Hepatocyte (in vitro differentiated cells): Measurements from ENCODE around the gene UGT1A6. TPM values are rescaled to one million over a fixed set of nuclear protein-coding genes. Genes with fewer than 3 reads are reported as not detected.

Source experiments
- DNase-seq: peaks from one replicate; pipeline ENCODE4 v3.0.0-alpha.2; 2016; ENCODE audit warnings: low spot score
- H2AFZ ChIP-seq: fragments of 200-600 bp; sonication (generic); 2 replicates; pipeline ENCODE4 v1.6.0; 2016; ENCODE audit warnings: antibody characterized with exemption, mild to moderate bottlenecking
- H3K27ac ChIP-seq: fragments of 200-600 bp; sonication (generic); 2 replicates; pipeline ENCODE4 v1.5.1; 2016; ENCODE audit warnings: mild to moderate bottlenecking
- H3K27me3 ChIP-seq: fragments of 200-600 bp; sonication (generic); 2 replicates; pipeline ENCODE4 v1.6.1; 2016
- H3K36me3 ChIP-seq: fragments of 200-600 bp; sonication (generic); replicated peaks from 2 replicates; pipeline ENCODE4 v1.5.1; 2016; ENCODE audit warnings: low read depth; ENCODE audit not compliant: insufficient read depth
- H3K4me1 ChIP-seq: fragments of 200-600 bp; sonication (generic); 2 replicates; pipeline ENCODE4 v1.5.1; 2016; ENCODE audit warnings: mild to moderate bottlenecking, moderate library complexity; ENCODE audit not compliant: insufficient read depth
- H3K4me2 ChIP-seq: fragments of 200-600 bp; sonication (generic); 2 replicates; pipeline ENCODE4 v1.6.0; 2016
- H3K4me3 ChIP-seq: fragments of 200-600 bp; sonication (generic); 2 replicates; pipeline ENCODE4 v1.5.1; 2016; ENCODE audit warnings: mild to moderate bottlenecking
- H3K79me2 ChIP-seq: fragments of 200-600 bp; sonication (generic); 2 replicates; pipeline ENCODE4 v1.6.0; 2017; ENCODE audit warnings: mild to moderate bottlenecking
- H3K9me2 ChIP-seq: fragments of 200-600 bp; sonication (generic); replicated peaks from 2 replicates; pipeline ENCODE4 v1.6.0; 2017; ENCODE audit warnings: mild to moderate bottlenecking; ENCODE audit not compliant: insufficient read depth
- H3K9me3 ChIP-seq: fragments of 200-600 bp; sonication (generic); 2 replicates; pipeline ENCODE4 v1.5.1; 2016; ENCODE audit warnings: low read depth, mild to moderate bottlenecking
- H4K20me1 ChIP-seq: fragments of 200-600 bp; sonication (generic); 2 replicates; pipeline ENCODE4 v1.6.0; 2016; ENCODE audit warnings: mild to moderate bottlenecking; ENCODE audit not compliant: insufficient read depth, poor library complexity, severe bottlenecking
- CTCF ChIP-seq: fragments of 200-600 bp; sonication (generic); IDR thresholded peaks from 2 replicates; pipeline ENCODE4 v1.5.1; 2016; ENCODE audit warnings: antibody characterized with exemption, mild to moderate bottlenecking; ENCODE audit not compliant: poor library complexity
- EZH2 ChIP-seq: fragments of 200-600 bp; sonication (generic); IDR thresholded peaks from 2 replicates; pipeline ENCODE4 v1.6.1; 2016; ENCODE audit warnings: antibody characterized with exemption, mild to moderate bottlenecking, borderline replicate concordance
- EZH2phosphoT487 ChIP-seq: fragments of 200-600 bp; sonication (generic); IDR thresholded peaks from one replicate; pipeline ENCODE4 v1.6.1; 2018; ENCODE audit warnings: antibody characterized with exemption, mild to moderate bottlenecking, low read depth, moderate library complexity; ENCODE audit not compliant: unreplicated experiment, severe bottlenecking
- WGBS: methylation state at CpG from one replicate; pipeline ENCODE4 v1.1.6; 2016; ENCODE audit warnings: low lambda C conversion rate; ENCODE audit errors: missing lambda C conversion rate; 5-methylcytosine and 5-hydroxymethylcytosine counted together
- polyA plus RNA-seq: library from polyadenylated mRNA; unstranded; fragments of >200 nt; fragmentation: Nextera tagmentation; extraction: Ambion mirVana; gene quantifications from 2 replicates; pipeline ENCODE4 v1.2.1, GENCODE V29; 2016
- total RNA-seq: library from RNA; depleted of rRNA; stranded (reverse); fragments of >200 nt; gene quantifications from 2 replicates; pipeline ENCODE4 v1.2.3, GENCODE V29; 2014

The UGT1A6 gene
- total and polyA plus RNA-seq, 2 experiments from 2014 or later, result 0.77 to 3.4 TPM

GRCh38 chr2:233680361-233681045 lies 12.2 kb upstream of the UGT1A6 start:
- H3K4me2 ChIP-seq, result no peak overlapping the region
- no peaks in the 10 kb centered on the region for H4K20me1 ChIP-seq
- no peak overlapping the region for H3K27ac ChIP-seq
- no peaks in the 10 kb centered on the region for H3K4me1 ChIP-seq
- no peaks in the 10 kb centered on the region for H3K79me2 ChIP-seq
- no peaks in the 10 kb centered on the region for H3K9me3 ChIP-seq
- no peaks in the 10 kb centered on the region for H3K27me3 ChIP-seq
- H3K9me2 ChIP-seq, result no peaks in the 10 kb centered on the region
- no peak for DNase-seq
- H3K4me3 ChIP-seq, result no peak overlapping the region
- H2AFZ ChIP-seq, result no peak overlapping the region
- WGBS, result 97% methylated on average over 4 of the region's 4 CpGs
- no peak for TF ChIP-seq EZH2
- no peak for TF ChIP-seq CTCF
- no peak for TF ChIP-seq EZH2phosphoT487
- H3K36me3 ChIP-seq, result no peaks in the 10 kb centered on the region

- H3K27me3 ChIP-seq, result no peaks in the 10 kb centered on the region
- no peaks in the 10 kb centered on the region for H3K9me3 ChIP-seq
- H3K4me2 ChIP-seq, result no peak within 1 kb of the TSS
- DNase-seq, result no peak
- H3K36me3 ChIP-seq, result no peaks in the 10 kb centered on the region
- 92% methylated on average over 5 of the region's 5 CpGs for WGBS
- H3K4me3 ChIP-seq, result no peak within 1 kb of the TSS
- H4K20me1 ChIP-seq, result no peaks in the 10 kb centered on the region
- TF ChIP-seq EZH2, result no peak
- no peak for TF ChIP-seq EZH2phosphoT487
- TF ChIP-seq CTCF, result no peak
- no peaks in the 10 kb centered on the region for H3K79me2 ChIP-seq
- H3K9me2 ChIP-seq, result no peaks in the 10 kb centered on the region
- no peak within 1 kb of the TSS for H2AFZ ChIP-seq
- no peak within 1 kb of the TSS for H3K27ac ChIP-seq
- no peaks in the 10 kb centered on the region for H3K4me1 ChIP-seq
These were observed 11.1 kb upstream of the UGT1A6 start, which contains the start of gene UGT1A7 for GRCh38 chr2:233681521-233682099. UGT1A7 (plus strand) TSS chr2:233681901; CDS start chr2:233681938, 37 bp downstream.

- no peaks in the 10 kb centered on the region for H3K36me3 ChIP-seq
- no peaks in the 10 kb centered on the region for H3K27me3 ChIP-seq
- no peaks in the 10 kb centered on the region for H3K9me2 ChIP-seq
- no peak overlapping the region for H3K4me3 ChIP-seq
- no peak overlapping the region for H3K27ac ChIP-seq
- TF ChIP-seq EZH2phosphoT487 (no peak), EZH2 (no peak), CTCF (no peak)
- 90% methylated on average over 1 of the region's 1 CpG for WGBS
- DNase-seq, result no peak
- H2AFZ ChIP-seq, result no peak overlapping the region
- no peaks in the 10 kb centered on the region for H3K4me1 ChIP-seq
- H3K9me3 ChIP-seq, result no peaks in the 10 kb centered on the region
- H4K20me1 ChIP-seq, result no peaks in the 10 kb centered on the region
- no peaks in the 10 kb centered on the region for H3K79me2 ChIP-seq
- H3K4me2 ChIP-seq, result no peak overlapping the region
These were observed 8.1 kb upstream of the UGT1A6 start for GRCh38 chr2:233684640-233685039.
